A673 (cell line): ENCODE measurements around the gene RHBDL2. TPM values are rescaled to one million over a fixed set of nuclear protein-coding genes. Genes with fewer than 3 reads are reported as not detected.

Experiments
- BruUV-seq: library from RNA; stranded (reverse); fragments of 400-500 nt; replicated peaks from 2 replicates; lab custom pipeline; 2021; lab: Mats Ljungman, UMichigan
- CTCF ChIA-PET: fragments of 300-600 bp; sonication (Branson Sonifier 250); formaldehyde crosslinking; loops from one replicate; lab custom pipeline; 2022; ENCODE audit warnings: antibody characterized with exemption; lab: Charles Lee
- POLR2A ChIA-PET: fragments of 300-600 bp; sonication (Branson Sonifier 250); formaldehyde crosslinking; loops from one replicate; lab custom pipeline; 2022; ENCODE audit warnings: antibody characterized with exemption; ENCODE audit not compliant: low non-redundant PET; lab: Charles Lee
- DNase-seq: peaks from one replicate; pipeline ENCODE4 v3.0.0-alpha.2; 2015; ENCODE audit warnings: low spot score
- H3K27ac ChIP-seq: fragments of 200-600 bp; sonication (generic); 2 replicates; pipeline ENCODE4 v1.5.1; 2016; ENCODE audit warnings: mixed run types, low read depth, mild to moderate bottlenecking, mixed read lengths, antibody characterized with exemption, low read length; ENCODE audit not compliant: poor library complexity, severe bottlenecking
- H3K27me3 ChIP-seq: fragments of 200-600 bp; sonication (generic); replicated peaks from 2 replicates; pipeline ENCODE4 v1.6.1; 2017; ENCODE audit warnings: mixed run types, low read depth, mild to moderate bottlenecking, mixed read lengths, antibody characterized with exemption, low read length; ENCODE audit not compliant: insufficient read depth, poor library complexity
- H3K36me3 ChIP-seq: fragments of 200-600 bp; sonication (generic); 2 replicates; pipeline ENCODE4 v1.6.1; 2016; ENCODE audit warnings: mixed run types, mild to moderate bottlenecking, mixed read lengths, antibody characterized with exemption, low read length; ENCODE audit not compliant: insufficient read depth, poor library complexity, severe bottlenecking
- H3K4me1 ChIP-seq: fragments of 200-600 bp; sonication (generic); 2 replicates; pipeline ENCODE4 v1.6.1; 2017; ENCODE audit warnings: mixed run types, mild to moderate bottlenecking, mixed read lengths, antibody characterized with exemption, low read length; ENCODE audit not compliant: insufficient read depth, poor library complexity, severe bottlenecking
- H3K4me3 ChIP-seq: fragments of 200-600 bp; sonication (generic); 2 replicates; pipeline ENCODE4 v1.5.1; 2016; ENCODE audit warnings: low read depth, mixed run types, mild to moderate bottlenecking, mixed read lengths, low read length; ENCODE audit not compliant: poor library complexity, severe bottlenecking
- H3K9me3 ChIP-seq: fragments of 200-600 bp; sonication (generic); 2 replicates; pipeline ENCODE4 v1.6.1; 2016; ENCODE audit warnings: mixed run types, low read depth, mild to moderate bottlenecking, mixed read lengths, antibody characterized with exemption, low read length; ENCODE audit not compliant: poor library complexity, severe bottlenecking
- EZH2 ChIP-seq: fragments of 200-600 bp; sonication (generic); IDR thresholded peaks from 2 replicates; pipeline ENCODE4 v1.6.1; 2017; ENCODE audit warnings: borderline replicate concordance, low read depth, mild to moderate bottlenecking, mixed read lengths, antibody characterized with exemption, low read length; ENCODE audit not compliant: poor library complexity, severe bottlenecking
- intact Hi-C: fragments of 100-400 bp; cut with micrococcal nuclease; formaldehyde crosslinking; loops from one replicate; pipeline ENCODE4 v1.10.0; 2022; ENCODE audit not compliant: unreplicated experiment
- total RNA-seq: library from RNA; stranded (reverse); gene quantifications from 2 replicates; pipeline ENCODE4 v1.2.3, GENCODE V29; 2021
- TF ChIP-seq, protein P1 (sequence below): fragments of 300-800, 200-600 bp; sonication (generic); conservative IDR thresholded peaks from 2 replicates; pipeline ENCODE4 v1.5.1; 2017; ENCODE audit warnings: low read depth, mild to moderate bottlenecking, antibody characterized with exemption, low read length, moderate library complexity, mixed read lengths

The RHBDL2 gene
- total RNA-seq, 1 experiment from 2014 or later: not detected

GRCh38 chr1:38858833-38859560 is 82.6 kb downstream of the RHBDL2 start:
- no TSS peak for BruUV-seq
- intact Hi-C loops: no loop called here
- DNase-seq: peak; percentile 33
- ChIA-PET POLR2A (no interaction called here), CTCF (no interaction called here)
- peaks cover 20% of the 10 kb centered on the region for H3K36me3 ChIP-seq
- peak overlapping the region; percentile 75 for H3K4me3 ChIP-seq
- no peak for TF ChIP-seq EZH2
- TF ChIP-seq, protein P1, sequence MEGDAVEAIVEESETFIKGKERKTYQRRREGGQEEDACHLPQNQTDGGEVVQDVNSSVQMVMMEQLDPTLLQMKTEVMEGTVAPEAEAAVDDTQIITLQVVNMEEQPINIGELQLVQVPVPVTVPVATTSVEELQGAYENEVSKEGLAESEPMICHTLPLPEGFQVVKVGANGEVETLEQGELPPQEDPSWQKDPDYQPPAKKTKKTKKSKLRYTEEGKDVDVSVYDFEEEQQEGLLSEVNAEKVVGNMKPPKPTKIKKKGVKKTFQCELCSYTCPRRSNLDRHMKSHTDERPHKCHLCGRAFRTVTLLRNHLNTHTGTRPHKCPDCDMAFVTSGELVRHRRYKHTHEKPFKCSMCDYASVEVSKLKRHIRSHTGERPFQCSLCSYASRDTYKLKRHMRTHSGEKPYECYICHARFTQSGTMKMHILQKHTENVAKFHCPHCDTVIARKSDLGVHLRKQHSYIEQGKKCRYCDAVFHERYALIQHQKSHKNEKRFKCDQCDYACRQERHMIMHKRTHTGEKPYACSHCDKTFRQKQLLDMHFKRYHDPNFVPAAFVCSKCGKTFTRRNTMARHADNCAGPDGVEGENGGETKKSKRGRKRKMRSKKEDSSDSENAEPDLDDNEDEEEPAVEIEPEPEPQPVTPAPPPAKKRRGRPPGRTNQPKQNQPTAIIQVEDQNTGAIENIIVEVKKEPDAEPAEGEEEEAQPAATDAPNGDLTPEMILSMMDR: no peak
- H3K9me3 ChIP-seq: no peaks in the 10 kb centered on the region
- H3K27ac ChIP-seq: peak overlapping the region; percentile 59
- H3K4me1 ChIP-seq: peaks cover 14% of the 10 kb centered on the region
- H3K27me3 ChIP-seq: no peaks in the 10 kb centered on the region

- no TSS peak for BruUV-seq
- Histone ChIP-seq H3K4me1 (no peaks in the 10 kb centered on the region), H3K9me3 (no peaks in the 10 kb centered on the region), H3K27me3 (no peaks in the 10 kb centered on the region), H3K4me3 (no peak overlapping the region), H3K36me3 (peaks cover 32% of the 10 kb centered on the region), H3K27ac (no peak overlapping the region)
- intact Hi-C loops: no loop called here
- POLR2A ChIA-PET: no interaction called here
- CTCF ChIA-PET: no interaction called here
- no peak for DNase-seq
- TF ChIP-seq, protein P1: no peak
- TF ChIP-seq EZH2: no peak
Observed at GRCh38 chr1:38852780-38853179, 88.8 kb downstream of the RHBDL2 start.

GRCh38 chr1:38848071-38848470 is 93.6 kb downstream of the RHBDL2 start:
- ChIA-PET CTCF (no interaction called here), POLR2A (no interaction called here)
- no TSS peak for BruUV-seq
- TF ChIP-seq, protein P1: no peak
- TF ChIP-seq EZH2: no peak
- no peaks in the 10 kb centered on the region for H3K9me3 ChIP-seq
- H3K4me3 ChIP-seq: no peak overlapping the region
- H3K27ac ChIP-seq: no peak overlapping the region
- no peaks in the 10 kb centered on the region for H3K27me3 ChIP-seq
- peaks cover 12% of the 10 kb centered on the region for H3K36me3 ChIP-seq
- DNase-seq: no peak
- intact Hi-C loops: no loop called here
- no peaks in the 10 kb centered on the region for H3K4me1 ChIP-seq
